ENCODE measurements around the gene SLMAP.
A peak's percentile ranks its signal among the peaks of the same experiment; 100 is the strongest.

SLMAP gene

DNA sequence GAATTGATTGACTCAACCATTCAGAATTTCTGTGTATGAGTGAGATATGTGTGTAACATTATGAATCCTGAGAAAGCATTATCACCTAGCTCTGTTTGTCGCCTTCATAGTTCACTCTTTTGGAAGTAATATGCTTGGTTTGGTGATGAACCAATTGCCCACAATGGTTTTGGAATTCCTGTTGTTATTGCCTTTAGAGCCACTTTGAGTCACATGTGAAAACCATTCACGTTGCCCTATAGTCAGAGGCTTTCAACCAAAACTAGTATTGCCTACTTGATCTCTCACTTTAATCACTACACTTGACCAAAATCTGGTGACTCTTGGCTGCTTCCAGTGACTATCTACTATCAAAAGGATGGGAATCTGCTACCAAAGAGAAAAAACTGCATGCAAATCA lies 173.9 kb downstream of the SLMAP start:
- peaks cover 60% of the 10 kb centered on the region for H3K36me3 Mint-ChIP-seq (ENCODE audit: low read depth)
- no peak overlapping the region for H3K27ac Mint-ChIP-seq
- H3K27me3 Mint-ChIP-seq, result no peaks in the 10 kb centered on the region
- H3K4me3 Mint-ChIP-seq, result no peak overlapping the region
- no peak for DNase-seq
- H3K4me1 Mint-ChIP-seq (ENCODE audit: low read depth), result no peaks in the 10 kb centered on the region
- no peaks in the 10 kb centered on the region for H3K9me3 Mint-ChIP-seq

DNA sequence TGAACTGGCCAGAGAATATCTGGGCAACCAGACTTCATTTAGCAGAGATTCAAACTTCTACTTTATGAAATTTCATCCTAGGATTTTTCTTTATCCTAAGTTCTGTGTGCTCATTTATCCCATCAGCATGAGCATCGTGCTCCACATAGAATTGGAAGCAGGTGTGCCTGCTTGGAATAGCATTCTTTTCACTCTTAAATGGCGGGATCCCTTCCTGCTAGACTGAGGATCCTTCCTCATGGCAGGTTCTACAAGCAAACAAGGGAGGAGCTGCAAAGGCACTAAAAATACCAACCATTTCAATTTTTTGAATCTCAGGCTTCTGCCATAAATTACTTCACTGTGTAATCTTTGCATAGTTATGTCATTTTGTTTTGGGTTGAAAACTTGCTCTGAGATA lies 177.5 kb downstream of the SLMAP start:
- H3K4me3 Mint-ChIP-seq, result no peak overlapping the region
- DNase-seq, result no peak
- H3K36me3 Mint-ChIP-seq (ENCODE audit: low read depth), result peaks cover 27% of the 10 kb centered on the region
- H3K27me3 Mint-ChIP-seq, result no peaks in the 10 kb centered on the region
- no peak overlapping the region for H3K27ac Mint-ChIP-seq
- H3K4me1 Mint-ChIP-seq (ENCODE audit: low read depth), result no peaks in the 10 kb centered on the region
- H3K9me3 Mint-ChIP-seq, result no peaks in the 10 kb centered on the region

DNA sequence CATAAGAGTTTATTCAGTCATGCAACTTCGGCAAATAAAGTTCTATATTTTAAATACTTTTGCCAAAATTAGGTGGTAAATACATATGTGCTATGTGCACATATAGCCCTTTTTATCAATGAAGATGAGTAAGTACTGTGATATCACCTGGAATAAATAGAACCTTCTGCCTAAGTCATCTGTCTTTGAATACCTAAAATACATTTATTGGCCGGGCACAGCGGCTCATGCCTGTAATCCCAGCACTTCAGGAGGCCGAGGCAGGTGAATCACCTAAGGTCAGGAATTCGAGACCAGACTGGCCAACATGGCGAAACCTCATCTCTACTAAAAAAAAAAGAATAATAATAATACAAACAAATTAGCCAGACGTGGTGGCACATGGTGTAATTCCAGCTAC lies 178.3 kb downstream of the SLMAP start:
- Mint-ChIP-seq H3K27me3 (no peaks in the 10 kb centered on the region), H3K36me3 (ENCODE audit: low read depth) (peaks cover 27% of the 10 kb centered on the region), H3K4me1 (ENCODE audit: low read depth) (no peaks in the 10 kb centered on the region), H3K4me3 (no peak overlapping the region), H3K9me3 (no peaks in the 10 kb centered on the region), H3K27ac (no peak overlapping the region)
- no peak for DNase-seq

DNA sequence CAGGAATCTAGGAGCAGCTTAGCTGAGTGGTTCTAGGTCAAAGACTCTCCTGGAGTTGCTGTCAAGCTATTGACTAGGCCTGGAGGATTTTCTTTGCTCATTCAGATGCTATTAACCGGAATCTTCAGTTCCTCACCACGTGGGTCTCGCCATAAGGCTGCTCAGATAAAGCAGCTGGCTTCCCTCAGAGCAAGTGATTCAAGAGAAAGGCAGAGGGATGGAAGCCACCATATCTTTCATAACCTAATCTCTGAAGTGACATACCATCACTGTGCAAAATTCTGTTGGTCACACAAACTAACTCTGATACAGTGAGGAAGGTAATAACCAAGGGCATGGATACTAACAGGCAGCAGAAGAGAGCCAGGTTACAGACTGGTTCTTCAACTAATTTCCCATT lies 179.4 kb downstream of the SLMAP start:
- DNase-seq, result no peak
- H3K4me1 Mint-ChIP-seq (ENCODE audit: low read depth), result no peaks in the 10 kb centered on the region
- H3K36me3 Mint-ChIP-seq (ENCODE audit: low read depth), result peaks cover 23% of the 10 kb centered on the region
- no peak overlapping the region for H3K4me3 Mint-ChIP-seq
- H3K27ac Mint-ChIP-seq, result no peak overlapping the region
- H3K27me3 Mint-ChIP-seq, result no peaks in the 10 kb centered on the region
- H3K9me3 Mint-ChIP-seq, result no peaks in the 10 kb centered on the region

DNA sequence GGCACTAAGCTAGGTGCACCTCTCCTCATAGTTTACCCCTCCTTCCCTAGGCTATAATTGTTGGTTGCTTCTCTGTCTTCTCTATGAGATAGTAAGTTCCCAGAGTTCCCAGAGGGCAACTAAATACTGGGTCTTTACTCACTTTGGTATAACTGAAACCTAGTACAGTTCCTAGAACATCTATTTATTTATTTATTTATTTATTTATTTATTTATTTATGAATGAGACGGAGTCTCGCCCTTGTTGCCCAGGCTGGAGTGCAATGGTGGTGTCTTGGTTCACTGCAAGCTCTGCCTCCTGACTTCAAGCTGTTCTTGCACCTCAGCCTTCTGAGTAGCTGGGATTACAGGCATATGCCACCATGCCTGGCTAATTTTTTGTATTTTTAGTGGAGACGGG lies 181.0 kb downstream of the SLMAP start:
- Mint-ChIP-seq H3K9me3 (peaks cover 3% of the 10 kb centered on the region), H3K4me1 (ENCODE audit: low read depth) (no peaks in the 10 kb centered on the region), H3K4me3 (no peak overlapping the region), H3K27ac (no peak overlapping the region), H3K36me3 (ENCODE audit: low read depth) (peaks cover 16% of the 10 kb centered on the region), H3K27me3 (no peaks in the 10 kb centered on the region)
- DNase-seq, result no peak

DNA sequence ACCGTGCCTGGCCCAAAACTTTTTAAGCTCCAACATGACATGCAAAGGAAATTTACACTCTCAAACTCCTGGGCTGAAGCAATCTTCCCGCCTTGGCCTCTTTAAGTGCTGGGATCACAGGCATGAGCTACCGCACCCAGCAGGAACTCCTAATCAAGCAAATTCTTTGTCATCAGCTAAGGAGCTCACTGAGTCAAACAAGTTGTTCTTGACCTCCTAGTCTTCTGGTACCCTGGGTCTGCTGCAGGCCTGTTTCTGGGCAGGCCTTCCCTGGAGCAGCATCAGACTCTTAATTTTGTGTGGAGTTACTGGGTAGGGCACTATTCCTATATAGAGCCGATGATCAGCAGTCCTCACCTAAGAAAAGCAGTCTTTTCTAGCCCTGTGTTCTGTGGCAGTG lies 183.7 kb downstream of the SLMAP start:
- H3K4me1 Mint-ChIP-seq (ENCODE audit: low read depth), result no peaks in the 10 kb centered on the region
- H3K27me3 Mint-ChIP-seq, result no peaks in the 10 kb centered on the region
- peaks cover 1% of the 10 kb centered on the region for H3K36me3 Mint-ChIP-seq (ENCODE audit: low read depth)
- peaks cover 3% of the 10 kb centered on the region for H3K9me3 Mint-ChIP-seq
- no peak overlapping the region for H3K27ac Mint-ChIP-seq
- no peak overlapping the region for H3K4me3 Mint-ChIP-seq
- DNase-seq, result no peak

DNA sequence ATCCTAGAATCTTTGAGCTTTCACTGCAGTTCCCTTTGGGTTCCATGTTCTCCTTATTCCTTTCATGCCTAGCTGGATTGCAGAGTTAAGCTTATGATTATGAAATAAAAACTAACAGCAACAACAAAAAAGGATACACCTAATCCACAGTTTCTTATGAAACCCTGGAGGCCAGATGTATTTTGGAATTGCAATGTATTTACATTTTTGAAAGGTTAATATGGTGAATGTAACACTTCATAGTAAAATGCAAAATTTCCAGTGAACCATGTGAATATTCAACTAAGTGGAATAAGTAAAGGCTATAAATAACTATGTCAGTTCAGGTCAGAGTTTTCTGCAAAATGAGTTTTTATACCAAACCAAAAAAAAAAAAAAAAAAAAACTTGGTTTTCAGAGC lies 186.3 kb downstream of the SLMAP start:
- Mint-ChIP-seq H3K27me3 (no peaks in the 10 kb centered on the region), H3K9me3 (peaks cover 3% of the 10 kb centered on the region), H3K36me3 (ENCODE audit: low read depth) (peaks cover 1% of the 10 kb centered on the region), H3K4me3 (no peak overlapping the region), H3K4me1 (ENCODE audit: low read depth) (no peaks in the 10 kb centered on the region), H3K27ac (no peak overlapping the region)
- no peak for DNase-seq

DNA sequence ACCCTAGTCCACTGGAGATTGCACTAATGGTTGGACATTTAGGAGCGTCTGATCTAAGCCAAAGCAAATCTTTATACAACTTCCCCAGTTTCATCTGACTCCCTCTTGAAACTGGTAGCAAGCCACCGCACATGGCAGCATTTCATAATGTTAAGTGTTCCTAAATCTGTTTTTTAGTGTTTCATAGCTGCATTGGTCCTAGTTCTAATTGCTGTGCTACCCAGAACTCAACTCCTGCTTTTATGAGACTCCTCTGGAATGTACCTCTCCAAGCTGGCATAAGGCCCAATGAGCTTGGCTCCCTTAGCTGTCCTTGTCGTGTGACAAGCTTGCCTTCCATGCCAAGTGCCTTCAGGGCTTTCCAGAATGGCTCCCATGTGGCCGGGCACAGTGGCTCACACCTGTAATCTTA lies 186.8 kb downstream of the SLMAP start:
- Mint-ChIP-seq H3K27ac (no peak overlapping the region), H3K4me1 (ENCODE audit: low read depth) (no peaks in the 10 kb centered on the region), H3K27me3 (peaks cover 5% of the 10 kb centered on the region), H3K36me3 (ENCODE audit: low read depth) (peaks cover 1% of the 10 kb centered on the region), H3K4me3 (no peak overlapping the region), H3K9me3 (peaks cover 3% of the 10 kb centered on the region)
- DNase-seq, result no peak

DNA sequence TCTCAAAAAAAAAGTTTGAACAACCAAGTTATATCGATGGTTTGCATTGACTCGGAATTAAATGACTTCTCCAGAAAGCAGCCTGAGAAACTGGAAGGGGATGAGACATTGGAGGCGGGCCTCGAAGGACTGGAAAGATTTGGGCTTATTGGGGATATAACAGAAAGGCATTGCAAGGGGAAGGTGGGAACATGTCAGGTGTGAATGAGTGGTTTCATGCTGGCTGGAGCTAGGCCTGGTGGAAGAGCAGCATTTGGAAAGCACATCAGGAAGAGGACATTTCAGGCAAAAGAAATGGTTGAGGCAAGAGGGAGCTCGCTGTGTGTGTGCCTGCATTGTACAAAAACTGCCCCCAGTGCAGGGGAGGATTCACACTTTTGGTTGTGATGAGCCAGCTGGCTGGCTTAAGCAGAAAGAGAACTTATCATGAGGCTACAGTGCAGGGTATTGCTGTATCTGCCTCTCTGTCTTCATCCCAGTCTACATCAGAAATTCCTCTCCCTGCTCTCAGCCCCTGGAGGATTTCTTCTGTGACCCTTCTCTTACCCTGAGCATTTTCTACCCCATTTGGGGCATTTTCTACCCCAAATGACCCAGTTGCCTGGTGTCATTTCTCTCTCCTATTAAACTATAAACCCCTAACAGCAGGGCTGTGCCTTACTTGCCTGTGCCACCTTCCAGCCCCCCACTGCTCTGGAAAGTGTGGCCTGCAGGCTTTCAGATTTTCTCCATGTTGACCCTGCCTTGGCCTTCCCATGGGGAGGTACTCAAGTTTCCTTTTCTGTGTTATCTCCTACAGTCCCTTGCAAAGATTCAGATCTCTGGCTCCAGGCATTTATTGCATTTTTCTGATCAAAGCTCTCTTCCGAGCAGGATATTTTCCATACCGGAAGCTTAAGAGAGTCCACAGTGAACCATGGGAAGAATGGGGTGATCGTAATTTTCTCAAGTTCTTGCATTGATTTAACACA lies 187.7 kb downstream of the SLMAP start:
- H3K4me1 Mint-ChIP-seq (ENCODE audit: low read depth), result no peaks in the 10 kb centered on the region

DNA sequence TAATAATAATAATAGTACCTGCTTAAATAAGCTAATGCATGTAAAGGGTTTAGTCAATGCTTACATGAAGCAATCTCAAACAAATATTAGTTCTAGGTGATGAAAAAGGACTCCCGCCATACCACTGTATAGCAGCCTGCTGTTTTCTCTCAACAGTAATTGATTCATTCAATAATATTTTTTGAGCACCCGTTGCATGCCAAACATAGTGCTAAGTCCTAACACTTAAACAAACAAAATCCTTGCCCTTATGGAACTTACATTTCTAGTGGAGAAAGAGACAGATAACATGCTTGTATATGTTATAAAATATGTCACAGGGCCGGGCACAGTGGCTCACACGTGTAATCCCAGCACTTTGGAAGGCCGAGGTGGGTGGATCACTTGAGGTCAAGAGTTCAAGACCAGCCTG lies 190.9 kb downstream of the SLMAP start:
- Mint-ChIP-seq H3K36me3 (ENCODE audit: low read depth) (no peaks in the 10 kb centered on the region), H3K27me3 (peaks cover 6% of the 10 kb centered on the region), H3K27ac (no peak overlapping the region), H3K4me3 (no peak overlapping the region), H3K4me1 (ENCODE audit: low read depth) (peaks cover 2% of the 10 kb centered on the region), H3K9me3 (no peaks in the 10 kb centered on the region)
- no peak for DNase-seq

More for the DNA sequence above, 187.7 kb downstream of the SLMAP start:
- Mint-ChIP-seq H3K4me3 (no peak overlapping the region), H3K36me3 (ENCODE audit: low read depth) (peaks cover 1% of the 10 kb centered on the region), H3K27ac (no peak overlapping the region), H3K9me3 (peaks cover 3% of the 10 kb centered on the region), H3K27me3 (peaks cover 6% of the 10 kb centered on the region)
- no peak for DNase-seq

DNA sequence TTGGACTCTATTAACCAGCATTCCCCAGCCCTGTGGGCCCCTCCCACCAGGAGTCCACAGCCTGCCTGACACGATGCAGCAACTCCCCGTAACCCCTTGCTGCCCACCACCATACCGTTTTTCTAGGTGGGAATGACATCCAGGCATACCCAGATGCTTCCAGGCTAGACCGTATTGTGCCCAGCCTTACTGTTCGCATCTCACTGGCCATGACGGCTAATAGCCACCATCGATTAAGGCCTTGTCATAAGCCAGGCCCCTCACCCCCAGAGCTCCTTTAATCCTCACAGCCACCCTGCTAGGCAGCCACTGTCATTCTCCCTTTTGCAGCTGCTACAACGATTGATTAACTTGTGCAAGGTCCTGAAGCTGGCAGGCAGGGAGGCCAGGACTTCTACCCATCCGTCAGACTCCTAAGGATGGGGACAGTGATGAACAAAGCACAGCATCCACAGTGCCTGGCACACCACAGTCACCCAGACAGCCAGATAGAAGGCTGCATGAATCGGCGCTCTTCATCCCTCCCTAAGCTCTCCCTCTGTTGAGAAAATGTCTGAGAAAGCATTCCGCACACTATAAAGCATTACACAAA lies 192.1 kb downstream of the SLMAP start:
- no peaks in the 10 kb centered on the region for H3K9me3 Mint-ChIP-seq
- no peak overlapping the region for H3K4me3 Mint-ChIP-seq
- peaks cover 6% of the 10 kb centered on the region for H3K27me3 Mint-ChIP-seq
- peak; percentile 6 for DNase-seq
- H3K27ac Mint-ChIP-seq, result no peak overlapping the region
- H3K4me1 Mint-ChIP-seq (ENCODE audit: low read depth), result peaks cover 2% of the 10 kb centered on the region
- H3K36me3 Mint-ChIP-seq (ENCODE audit: low read depth), result no peaks in the 10 kb centered on the region

DNA sequence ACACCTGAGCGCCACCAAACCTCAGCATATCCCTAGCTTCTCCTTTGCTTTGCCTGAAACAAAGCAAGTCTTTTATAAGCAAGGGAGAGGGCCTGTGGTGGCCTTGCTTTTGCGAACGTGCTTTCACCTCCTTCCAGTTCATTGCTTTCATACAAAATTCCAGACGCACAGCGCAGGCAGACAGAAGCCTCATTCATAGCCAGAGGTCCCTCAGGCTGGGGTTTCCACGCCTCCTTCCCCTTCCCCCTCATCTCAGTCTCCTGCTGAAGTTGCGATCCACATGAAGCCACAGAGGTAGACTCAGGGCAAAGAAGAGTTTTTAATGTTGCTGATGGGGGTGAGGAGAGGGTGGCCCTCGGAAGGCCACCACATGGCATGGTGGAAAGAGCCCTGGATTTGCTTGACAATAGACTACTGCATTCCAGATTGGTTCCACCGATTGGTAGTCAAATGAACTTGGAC lies 192.7 kb downstream of the SLMAP start:
- DNase-seq, result no peak
- Mint-ChIP-seq H3K36me3 (ENCODE audit: low read depth) (no peaks in the 10 kb centered on the region), H3K27ac (no peak overlapping the region), H3K4me3 (no peak overlapping the region), H3K4me1 (ENCODE audit: low read depth) (peaks cover 2% of the 10 kb centered on the region), H3K27me3 (peaks cover 6% of the 10 kb centered on the region), H3K9me3 (no peaks in the 10 kb centered on the region)

DNA sequence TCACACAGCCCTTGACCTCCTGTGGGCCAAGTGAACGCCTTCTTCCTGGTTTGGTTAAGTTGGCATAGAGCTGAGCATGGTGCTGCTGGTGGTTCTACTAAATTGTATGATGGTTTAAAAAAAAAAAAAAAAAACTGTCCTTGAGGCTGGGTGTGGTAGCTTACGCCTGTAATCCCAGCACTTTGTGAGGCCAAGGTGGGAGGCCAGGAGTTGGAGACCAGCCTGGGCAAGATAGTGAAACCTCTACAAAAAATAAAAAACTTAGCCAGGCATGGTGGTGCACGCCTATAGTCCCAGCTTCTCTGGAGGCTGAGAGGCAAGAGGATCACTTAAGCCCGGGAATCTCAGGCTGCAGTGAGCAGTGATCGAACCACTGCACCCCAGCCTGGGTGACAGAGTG lies 193.2 kb downstream of the SLMAP start:
- Mint-ChIP-seq H3K4me3 (no peak overlapping the region), H3K27me3 (peaks cover 6% of the 10 kb centered on the region), H3K27ac (no peak overlapping the region), H3K4me1 (ENCODE audit: low read depth) (peaks cover 2% of the 10 kb centered on the region), H3K9me3 (no peaks in the 10 kb centered on the region), H3K36me3 (ENCODE audit: low read depth) (no peaks in the 10 kb centered on the region)
- no peak for DNase-seq

DNA sequence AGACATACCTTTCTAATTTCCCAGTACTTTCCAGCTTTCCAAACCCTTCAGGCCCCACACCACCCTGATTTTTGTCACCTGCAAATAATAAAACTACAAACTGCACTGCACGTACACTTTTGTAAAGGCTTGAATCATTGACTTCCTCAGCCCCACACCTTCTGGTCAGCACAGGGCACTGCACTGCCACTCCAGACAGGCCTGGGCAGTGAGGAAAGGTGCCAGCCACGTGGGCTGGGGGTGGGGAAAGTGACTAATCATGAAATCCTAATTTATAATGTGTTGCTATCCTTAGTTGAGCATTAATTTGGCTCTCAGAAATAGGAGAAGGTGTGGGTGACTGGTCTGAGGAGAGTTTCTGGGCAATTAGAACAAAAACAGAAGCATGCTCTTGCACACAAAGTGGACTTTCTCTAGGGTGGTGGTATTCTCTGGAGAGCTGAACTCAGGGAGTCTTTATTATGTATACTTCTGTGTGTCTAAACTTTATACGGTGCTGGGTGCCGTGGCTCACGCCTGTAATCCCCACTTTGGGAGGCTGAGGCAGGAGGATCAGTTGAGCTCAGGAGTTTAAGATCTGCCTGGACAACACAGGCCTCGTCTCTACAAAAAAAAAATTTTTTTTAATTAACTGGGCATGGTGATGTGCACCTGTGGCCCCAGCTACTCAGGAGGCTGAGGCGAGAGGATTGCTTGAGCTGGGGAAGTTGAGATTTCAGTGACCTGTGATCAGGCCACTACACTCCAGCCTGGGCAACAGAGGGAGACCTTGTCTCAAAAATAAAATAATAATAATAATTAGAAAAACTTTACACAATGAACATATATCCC lies 193.9 kb downstream of the SLMAP start:
- Mint-ChIP-seq H3K4me1 (ENCODE audit: low read depth) (peaks cover 2% of the 10 kb centered on the region), H3K27me3 (peaks cover 6% of the 10 kb centered on the region), H3K9me3 (no peaks in the 10 kb centered on the region), H3K36me3 (ENCODE audit: low read depth) (no peaks in the 10 kb centered on the region), H3K4me3 (no peak overlapping the region), H3K27ac (no peak overlapping the region)
- DNase-seq, result no peak
